ENCODE data around the gene OR4D2. TPM values are rescaled to one million over a fixed set of nuclear protein-coding genes. Genes with fewer than 3 reads are reported as not detected.

Gene OR4D2
- total RNA-seq, 1 donor from 2014 or later, result not detected

DNA sequence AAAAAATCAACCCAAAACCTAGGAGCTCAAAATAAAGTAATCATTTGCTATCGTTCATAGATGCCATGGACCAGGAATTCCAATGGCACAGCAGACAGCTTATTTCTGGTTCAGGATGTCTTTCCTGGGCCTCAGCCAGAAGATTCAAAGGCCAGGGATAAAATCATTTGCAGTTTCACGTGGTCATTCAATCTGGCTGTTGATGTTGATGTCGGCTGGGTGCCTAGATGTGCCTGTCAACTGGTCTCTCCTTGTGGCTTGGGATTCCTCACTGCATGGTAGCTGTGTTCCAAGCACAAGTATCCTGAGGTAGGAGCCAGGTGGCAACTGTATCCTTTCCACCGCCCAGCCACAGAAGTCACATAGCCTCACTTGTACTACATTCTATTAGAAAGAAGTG, 15.0 kb downstream of the OR4D2 start:
- TF ChIP-seq, protein P1, sequence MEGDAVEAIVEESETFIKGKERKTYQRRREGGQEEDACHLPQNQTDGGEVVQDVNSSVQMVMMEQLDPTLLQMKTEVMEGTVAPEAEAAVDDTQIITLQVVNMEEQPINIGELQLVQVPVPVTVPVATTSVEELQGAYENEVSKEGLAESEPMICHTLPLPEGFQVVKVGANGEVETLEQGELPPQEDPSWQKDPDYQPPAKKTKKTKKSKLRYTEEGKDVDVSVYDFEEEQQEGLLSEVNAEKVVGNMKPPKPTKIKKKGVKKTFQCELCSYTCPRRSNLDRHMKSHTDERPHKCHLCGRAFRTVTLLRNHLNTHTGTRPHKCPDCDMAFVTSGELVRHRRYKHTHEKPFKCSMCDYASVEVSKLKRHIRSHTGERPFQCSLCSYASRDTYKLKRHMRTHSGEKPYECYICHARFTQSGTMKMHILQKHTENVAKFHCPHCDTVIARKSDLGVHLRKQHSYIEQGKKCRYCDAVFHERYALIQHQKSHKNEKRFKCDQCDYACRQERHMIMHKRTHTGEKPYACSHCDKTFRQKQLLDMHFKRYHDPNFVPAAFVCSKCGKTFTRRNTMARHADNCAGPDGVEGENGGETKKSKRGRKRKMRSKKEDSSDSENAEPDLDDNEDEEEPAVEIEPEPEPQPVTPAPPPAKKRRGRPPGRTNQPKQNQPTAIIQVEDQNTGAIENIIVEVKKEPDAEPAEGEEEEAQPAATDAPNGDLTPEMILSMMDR (IDR thresholded peaks at IDR 0.05; ENCODE audit: insufficient read depth, low read length, poor library complexity, severe bottlenecking), result no peak
- Histone ChIP-seq H3K36me3 (ENCODE audit: control insufficient read depth, insufficient read depth, low read length) (no peaks in the 10 kb centered on the region), H3K4me3 (ENCODE audit: low read depth, low read length) (no peak overlapping the region), H3K27me3 (ENCODE audit: control insufficient read depth, insufficient read depth, low read length) (peaks cover 2% of the 10 kb centered on the region)
- no peak for DNase-seq (ENCODE audit: low read depth)

DNA sequence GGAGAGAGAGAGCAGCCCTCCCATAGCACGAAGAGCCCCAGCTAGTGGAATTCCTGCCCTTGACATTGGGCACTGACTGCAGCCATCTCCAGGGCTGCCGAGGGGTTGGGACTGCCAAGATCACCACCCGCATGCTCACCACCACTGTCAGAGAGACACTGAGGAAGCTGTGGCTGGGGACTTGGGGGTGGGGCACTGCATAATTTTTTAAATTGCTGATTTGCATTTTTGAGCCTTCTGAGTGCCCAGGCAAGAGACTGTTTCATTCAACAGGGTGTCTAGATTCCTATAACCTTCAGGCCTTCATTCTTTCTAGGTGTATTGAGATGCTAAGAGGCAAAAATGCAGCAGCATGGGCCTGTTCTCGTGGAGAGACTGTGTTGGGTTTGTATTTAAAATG, 16.7 kb downstream of the OR4D2 start:
- TF ChIP-seq, protein P1 (IDR thresholded peaks at IDR 0.05; ENCODE audit: insufficient read depth, low read length, poor library complexity, severe bottlenecking), result no peak
- Histone ChIP-seq H3K4me3 (ENCODE audit: low read depth, low read length) (no peak overlapping the region), H3K27me3 (ENCODE audit: control insufficient read depth, insufficient read depth, low read length) (peaks cover 2% of the 10 kb centered on the region), H3K36me3 (ENCODE audit: control insufficient read depth, insufficient read depth, low read length) (no peaks in the 10 kb centered on the region)
- DNase-seq (ENCODE audit: low read depth), result no peak

DNA sequence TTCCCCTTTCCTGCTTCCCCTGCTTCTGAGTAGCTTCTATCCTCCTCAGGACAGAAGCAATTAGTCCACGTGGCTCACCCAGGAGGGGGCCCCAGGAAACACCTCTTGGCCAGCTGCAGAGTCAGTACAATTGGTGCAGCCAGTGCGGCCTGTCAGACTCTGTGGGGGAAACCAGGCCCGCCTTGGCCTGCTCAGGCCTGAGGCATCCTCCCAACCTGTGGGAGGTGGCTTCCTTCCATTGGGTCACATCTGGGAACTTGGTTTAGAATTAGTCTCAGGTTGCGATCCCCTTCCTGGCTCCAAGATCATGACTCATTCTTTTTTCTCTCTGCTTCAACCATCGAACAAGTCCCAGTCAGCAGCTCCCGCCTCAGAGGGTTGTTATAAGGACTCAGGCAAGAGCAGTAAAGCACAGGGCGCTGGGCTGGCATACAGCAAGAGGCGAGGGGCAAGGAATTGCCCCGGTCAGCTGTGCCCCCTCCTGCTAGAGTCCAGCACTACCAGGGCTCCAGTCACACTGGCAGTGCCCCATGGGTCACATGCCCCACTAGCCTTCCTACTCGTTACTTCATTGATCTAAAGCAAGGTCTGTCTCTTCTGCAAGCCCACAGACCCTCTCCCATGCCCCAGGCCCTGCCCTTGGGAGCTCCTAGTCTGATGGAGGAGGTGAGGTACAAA, 17.7 kb downstream of the OR4D2 start:
- H3K27me3 ChIP-seq (ENCODE audit: control insufficient read depth, insufficient read depth, low read length), result peaks cover 2% of the 10 kb centered on the region
- peak; percentile 16 for DNase-seq (ENCODE audit: low read depth)

DNA sequence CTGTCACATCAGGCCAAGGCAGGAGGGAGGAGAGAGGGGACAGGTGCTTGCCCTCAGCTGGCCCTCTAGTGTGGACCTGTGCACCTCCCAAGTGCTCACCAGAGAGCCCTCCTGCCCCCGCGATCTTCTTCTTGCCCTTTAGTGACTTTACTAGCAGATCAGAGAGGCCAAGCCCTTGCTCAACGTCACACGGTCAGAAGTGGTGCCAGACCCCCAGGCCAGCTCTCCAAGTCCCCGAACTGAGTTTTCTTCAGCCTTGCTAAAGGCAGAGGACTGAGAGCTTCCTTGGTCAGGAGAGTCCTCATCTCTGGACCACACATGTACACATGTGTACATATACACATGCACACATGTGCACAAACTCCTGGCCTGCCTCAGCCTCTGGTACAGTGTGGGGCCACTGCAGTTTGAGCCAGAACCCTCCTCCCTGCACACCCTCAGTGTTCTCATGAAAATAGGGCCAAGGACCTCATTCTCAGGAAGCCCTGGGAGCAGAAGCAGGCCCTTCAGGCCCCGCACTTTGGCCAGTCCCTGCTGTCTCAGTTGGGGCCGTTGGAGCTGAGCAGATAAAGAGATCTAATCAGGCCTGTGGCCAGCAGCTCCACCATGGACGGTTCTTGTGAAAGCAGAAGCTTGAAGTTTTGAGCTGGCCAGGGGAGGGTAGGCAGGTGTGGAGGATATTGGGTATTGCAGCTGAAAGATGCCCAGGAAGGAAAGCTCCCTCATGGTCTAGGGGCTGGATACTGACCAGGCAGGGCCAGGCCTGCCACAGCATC, 18.4 kb downstream of the OR4D2 start:
- TF ChIP-seq, protein P1 (IDR thresholded peaks at IDR 0.05; ENCODE audit: insufficient read depth, low read length, poor library complexity, severe bottlenecking), result no peak
- DNase-seq (ENCODE audit: low read depth), result no peak
- Histone ChIP-seq H3K36me3 (ENCODE audit: control insufficient read depth, insufficient read depth, low read length) (no peaks in the 10 kb centered on the region), H3K27me3 (ENCODE audit: control insufficient read depth, insufficient read depth, low read length) (peaks cover 4% of the 10 kb centered on the region), H3K4me3 (ENCODE audit: low read depth, low read length) (no peak overlapping the region)

More for the DNA sequence above, 17.7 kb downstream of the OR4D2 start:
- TF ChIP-seq, protein P1 (IDR thresholded peaks at IDR 0.05; ENCODE audit: insufficient read depth, low read length, poor library complexity, severe bottlenecking), result no peak
- Histone ChIP-seq H3K36me3 (ENCODE audit: control insufficient read depth, insufficient read depth, low read length) (no peaks in the 10 kb centered on the region), H3K4me3 (ENCODE audit: low read depth, low read length) (no peak overlapping the region)

DNA sequence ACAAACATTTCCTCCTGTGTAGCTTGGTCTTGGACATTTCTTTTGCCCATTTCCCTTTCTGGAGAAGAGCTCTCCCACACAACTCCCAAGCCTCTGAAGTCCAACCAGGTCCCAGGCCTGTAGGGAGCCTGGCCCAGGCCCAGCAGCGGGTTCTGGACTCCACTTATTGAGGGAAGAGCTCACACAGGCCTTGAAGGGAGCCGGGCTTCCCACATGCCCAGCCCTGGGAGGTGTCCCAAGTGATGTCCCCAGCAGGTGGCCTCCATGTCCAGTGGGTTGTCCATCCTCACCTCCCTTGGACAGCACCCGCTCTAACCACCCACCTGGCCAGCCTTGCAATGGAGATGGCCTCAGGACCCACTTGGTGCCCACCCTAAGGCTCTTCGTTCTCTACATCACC, 19.8 kb downstream of the OR4D2 start:
- TF ChIP-seq, protein P1 (IDR thresholded peaks at IDR 0.05; ENCODE audit: insufficient read depth, low read length, poor library complexity, severe bottlenecking), result no peak
- Histone ChIP-seq H3K27me3 (ENCODE audit: control insufficient read depth, insufficient read depth, low read length) (peaks cover 9% of the 10 kb centered on the region), H3K4me3 (ENCODE audit: low read depth, low read length) (no peak overlapping the region), H3K36me3 (ENCODE audit: control insufficient read depth, insufficient read depth, low read length) (no peaks in the 10 kb centered on the region)
- DNase-seq (ENCODE audit: low read depth), result no peak

All from kidney epithelial cell (primary cell).